Posterior vena cava (tissue), 2 donors: ENCODE results near the gene CLEC16A. TPM values are rescaled to one million over a fixed set of nuclear protein-coding genes. Genes with fewer than 3 reads are reported as not detected.

ENCODE experiments used
- DNase-seq: peaks from one replicate; pipeline ENCODE4 v3.0.0-alpha.2; 2020; ENCODE audit warnings: low spot score
- intact Hi-C, 2 donors: fragments of 100-400 bp; cut with DNase I; formaldehyde crosslinking; loops; one replicate each; pipeline versions ENCODE4 v1.14.1 to v1.14.2; 2022 to 2023
- total RNA-seq, 2 donors: library from RNA; stranded (reverse); fragmentation: NEBNext Ultra II Directional; extraction: Animal tissue kit (Norgen Biotek cat#: 25700); gene quantifications; one replicate each; pipeline ENCODE4 v1.2.1, GENCODE V29; 2021
- donor health status: DM: yes; HTN: yes; CAD: no.
- donor health status: DM: yes; HTN: yes; CAD: no.

Gene CLEC16A
- total RNA-seq, 2 donors from 2014 or later = 19.4 to 20.1 TPM

GRCh38 chr16:11060842-11061241 is 116.5 kb downstream of the CLEC16A start:
- intact Hi-C loops = no loop called here
- peak; percentile 23 for DNase-seq

DNA sequence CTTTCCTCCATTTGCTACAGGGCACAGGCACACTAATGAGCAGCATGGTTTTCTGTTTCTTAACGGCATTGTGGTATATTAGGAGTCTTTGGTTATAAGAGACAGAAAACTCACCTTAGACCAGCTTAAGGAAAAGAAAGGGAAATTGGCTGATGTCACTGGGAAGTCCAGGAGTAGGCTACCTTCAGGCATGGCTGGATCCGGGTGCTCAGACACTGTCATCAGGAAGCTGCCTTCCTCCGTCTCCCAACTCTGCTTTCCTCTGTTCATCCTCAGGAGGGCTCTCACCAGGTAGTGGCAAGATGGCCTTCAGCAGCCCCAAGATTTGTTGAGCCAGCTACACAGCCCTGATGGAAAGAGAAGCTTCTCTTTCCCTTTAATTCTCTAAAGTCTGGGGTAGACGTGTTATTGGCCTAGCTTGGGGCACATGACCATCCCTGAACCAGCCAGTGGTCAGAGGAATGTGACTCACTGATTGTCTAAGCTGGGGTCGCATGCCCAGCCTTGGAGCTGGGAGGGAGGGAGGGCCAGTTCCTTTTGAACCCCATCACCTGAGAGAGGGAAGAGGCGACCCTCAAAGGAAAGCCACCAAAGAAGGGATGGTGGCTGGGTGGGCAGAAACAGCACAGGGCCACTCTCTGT is 117.4 kb downstream of the CLEC16A start:
- intact Hi-C loops = no loop called here
- DNase-seq = peak; percentile 58

DNA sequence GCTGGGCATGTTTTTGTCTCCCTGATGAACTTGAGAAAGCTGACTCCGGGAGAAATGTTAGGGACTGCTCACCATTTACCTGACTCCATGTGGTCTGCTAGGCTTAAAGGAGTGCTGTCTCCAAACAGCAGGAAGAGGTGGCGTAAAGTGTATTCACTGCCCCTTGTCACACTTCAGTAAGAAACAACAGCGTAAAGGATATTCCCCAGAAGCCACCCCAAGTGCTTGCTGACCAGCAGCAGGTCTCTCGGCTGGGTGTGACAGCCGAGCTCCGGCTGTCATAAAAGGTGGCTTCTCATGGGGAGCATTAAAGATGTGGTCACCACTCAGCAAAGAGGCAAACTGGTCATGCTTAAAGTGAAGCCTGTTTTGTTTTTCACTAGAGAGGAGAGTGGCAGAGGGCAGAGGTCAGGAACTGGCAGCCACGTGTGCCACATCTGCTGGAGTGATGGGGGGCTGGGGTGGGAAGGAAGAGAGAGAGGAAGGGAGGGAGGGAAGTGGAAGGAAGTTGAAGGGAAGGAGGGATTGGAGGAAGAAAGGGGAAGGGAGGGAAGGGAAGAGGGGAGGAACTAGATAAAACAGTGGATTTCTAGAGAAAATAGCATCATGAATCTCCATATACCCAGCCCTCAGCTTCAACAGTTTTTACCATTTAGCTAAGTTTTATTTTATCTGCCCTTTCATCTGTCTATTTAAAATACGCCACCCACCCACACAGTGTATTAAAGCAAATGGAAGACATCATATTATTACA is 119.3 kb downstream of the CLEC16A start:
- intact Hi-C loops = no loop called here
- DNase-seq = peak; percentile 28

DNA sequence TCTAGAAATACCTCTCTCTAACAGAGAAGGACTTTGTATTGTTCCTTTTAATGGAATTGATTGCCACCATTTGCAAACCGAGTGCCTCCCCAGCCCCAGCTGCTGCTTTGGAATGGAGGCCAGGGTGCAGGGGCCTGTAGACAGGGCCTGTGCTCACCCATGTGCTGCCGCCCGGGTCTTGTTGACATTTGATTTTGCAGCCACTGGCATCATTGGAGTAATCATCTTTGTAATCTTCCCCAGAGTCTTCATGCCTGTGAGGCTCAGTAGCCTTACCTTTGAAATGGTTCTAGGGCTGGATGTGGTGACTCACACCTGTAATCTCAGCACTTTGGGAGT is 119.8 kb downstream of the CLEC16A start:
- intact Hi-C loops = no loop called here
- DNase-seq = peak; percentile 7

DNA sequence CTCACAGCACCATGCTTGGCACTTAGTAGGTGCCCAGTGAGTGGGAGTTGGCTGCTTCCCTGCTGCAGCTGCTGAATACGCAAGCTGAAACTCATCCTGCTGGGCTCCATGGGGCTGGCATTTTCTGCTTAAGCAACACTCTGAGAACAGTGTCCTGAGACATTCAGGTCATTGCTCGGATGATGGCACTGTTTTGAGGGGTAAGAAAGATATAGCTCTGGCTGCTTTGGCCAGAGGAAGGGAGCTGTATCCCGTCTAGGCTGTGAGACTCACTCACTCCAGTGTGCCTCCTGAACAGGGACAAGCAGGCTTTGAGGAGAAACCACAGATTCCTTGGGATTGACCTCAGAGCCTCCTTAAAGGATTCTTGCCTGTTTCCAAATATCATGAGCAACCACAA is 120.5 kb downstream of the CLEC16A start:
- DNase-seq = no peak
- intact Hi-C loops = no loop called here

- intact Hi-C loops = no loop called here
- DNase-seq = peak; percentile 64
These were observed 122.0 kb downstream of the CLEC16A start for GRCh38 chr16:11066261-11066870.

DNA sequence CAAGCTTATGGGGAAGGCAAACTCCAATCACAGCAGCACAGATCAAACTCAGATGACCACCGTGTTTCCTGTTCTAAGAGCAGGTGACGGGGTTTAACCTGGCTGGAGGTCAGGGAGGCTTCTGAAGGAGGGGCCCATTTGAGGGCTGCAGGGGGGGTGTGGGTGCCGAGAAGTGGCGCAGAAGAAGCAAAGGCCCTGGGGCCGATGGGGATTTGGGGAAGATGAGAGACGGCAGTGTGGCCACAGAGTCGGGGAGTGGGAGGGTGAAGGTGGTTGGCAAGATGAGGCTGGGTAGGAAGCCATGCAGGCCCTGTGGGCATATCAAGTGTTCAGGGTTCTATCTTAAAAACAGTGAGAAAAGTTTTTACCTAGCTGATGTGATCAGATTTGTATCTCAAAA is 122.9 kb downstream of the CLEC16A start:
- peak; percentile 31 for DNase-seq
- intact Hi-C loops = no loop called here

DNA sequence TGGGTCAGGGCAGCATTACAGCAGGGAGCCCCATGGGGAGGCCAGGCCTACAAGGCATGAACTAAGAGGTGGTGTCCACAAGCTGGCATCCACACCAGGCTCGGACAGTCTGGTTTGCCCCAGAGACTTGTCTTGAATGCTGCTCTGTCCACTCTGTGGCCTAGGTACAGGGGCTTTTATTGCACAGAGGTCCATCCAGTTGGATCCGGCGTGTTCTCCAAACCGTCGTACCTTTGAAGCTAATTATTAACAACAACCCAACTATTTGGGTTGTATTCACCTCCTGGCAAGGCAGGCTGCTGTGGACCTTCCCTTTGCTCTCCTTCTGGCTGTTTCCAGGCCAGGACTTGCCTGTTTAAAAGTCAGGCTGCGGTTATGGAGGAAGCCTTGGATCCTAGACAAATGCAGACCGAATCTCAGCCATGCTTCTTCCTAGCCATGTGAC is 123.4 kb downstream of the CLEC16A start:
- peak; percentile 40 for DNase-seq

DNA sequence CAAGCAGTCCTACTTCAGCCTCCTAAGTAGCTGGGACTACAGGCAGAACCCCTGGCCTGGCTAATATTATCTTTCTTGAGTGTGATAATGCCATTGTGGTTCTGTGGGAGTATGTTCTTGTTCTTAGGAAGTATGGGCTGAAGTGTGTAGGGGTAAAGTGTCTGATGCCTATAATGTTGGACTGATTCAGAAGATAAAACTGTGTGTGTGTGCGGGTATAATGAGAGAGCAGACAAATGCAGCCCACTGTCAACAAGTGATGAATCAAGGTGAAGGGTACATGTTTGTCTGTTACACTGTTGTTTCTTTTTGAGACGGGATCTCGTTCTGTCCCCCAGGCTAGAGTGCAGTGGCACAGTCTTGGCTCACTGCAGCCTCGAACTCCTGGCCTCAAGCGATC is 127.5 kb downstream of the CLEC16A start:
- intact Hi-C loops = no loop called here
- DNase-seq = peak; percentile 13

More for the DNA sequence above, 123.4 kb downstream of the CLEC16A start:
- intact Hi-C loops = no loop called here

- DNase-seq = no peak
- intact Hi-C loops = no loop called here
These were observed 128.2 kb downstream of the CLEC16A start for GRCh38 chr16:11072420-11073153.

DNA sequence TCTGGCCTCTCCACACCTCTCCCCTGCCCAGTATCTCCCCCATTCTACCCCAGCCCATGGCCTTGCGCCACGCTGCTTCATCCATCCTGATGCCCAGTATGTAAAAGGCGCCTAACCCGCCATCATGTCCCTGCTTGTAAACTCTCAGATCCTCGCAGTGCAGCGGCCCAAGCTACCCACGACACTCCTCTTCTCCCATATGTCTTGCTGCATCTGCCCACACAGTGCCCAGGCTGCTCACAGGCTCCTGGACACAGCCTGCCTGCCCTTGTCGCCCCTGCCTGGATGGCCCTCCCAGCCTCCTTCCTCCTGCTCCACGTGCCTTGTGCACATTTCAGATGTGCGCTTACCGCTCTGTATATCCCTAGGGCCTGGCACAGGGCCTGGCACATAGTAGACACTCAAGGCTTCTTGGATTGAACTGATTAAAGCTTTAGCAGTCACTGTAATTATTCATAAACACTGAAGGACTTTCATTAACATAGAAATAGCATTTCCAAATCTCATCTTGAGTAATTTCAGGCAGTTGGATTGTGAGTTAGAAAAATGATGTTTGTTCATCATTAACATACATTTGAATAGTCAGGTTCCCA is 129.1 kb downstream of the CLEC16A start:
- DNase-seq = peak; percentile 69
- intact Hi-C loops = no loop called here

DNA sequence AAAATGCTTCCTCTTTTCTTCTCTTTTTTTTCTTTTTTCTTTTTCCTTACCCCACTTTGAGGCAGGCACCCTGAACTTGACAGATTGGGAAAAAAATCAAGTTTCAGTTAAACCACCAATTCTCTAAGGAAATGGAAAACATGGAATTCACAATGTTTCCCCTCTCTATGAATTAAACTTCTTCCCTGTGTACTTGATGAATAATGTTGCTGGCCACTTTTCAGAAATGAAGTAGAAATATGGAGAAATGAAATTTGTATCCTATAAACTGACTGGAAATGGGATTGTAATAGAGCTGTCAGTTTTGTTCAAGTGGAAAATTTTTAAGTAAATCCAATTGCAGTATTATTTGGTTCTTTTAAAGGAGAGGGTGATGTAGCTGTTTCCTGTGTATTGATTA is 129.8 kb downstream of the CLEC16A start:
- no peak for DNase-seq
- intact Hi-C loops = no loop called here

DNA sequence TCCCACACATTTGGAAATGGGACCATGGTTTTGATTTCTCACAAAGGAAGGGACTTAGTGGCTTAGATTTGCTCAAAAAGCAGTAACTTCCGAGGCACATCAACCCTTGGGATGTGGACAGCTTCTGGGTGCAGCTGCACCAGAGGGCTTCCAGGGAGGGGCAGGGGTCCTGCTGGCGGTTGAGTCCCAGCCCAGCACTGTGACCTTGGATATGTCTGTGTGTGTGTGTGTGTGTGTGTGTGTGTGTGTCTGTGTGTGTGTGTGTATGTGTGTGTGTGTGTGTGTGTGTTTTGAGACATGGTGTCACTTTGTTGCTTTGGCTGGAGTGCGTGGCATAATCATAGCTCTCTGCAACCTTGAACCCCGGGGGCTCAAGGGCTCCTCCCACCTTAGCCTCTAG is 130.8 kb downstream of the CLEC16A start:
- DNase-seq = peak; percentile 18
- intact Hi-C loops = loop anchor here in 1 of 2 donors (5.0 kb wide), 1 partner anchor 267 kb away; no protein-coding TSS in a partner anchor

DNA sequence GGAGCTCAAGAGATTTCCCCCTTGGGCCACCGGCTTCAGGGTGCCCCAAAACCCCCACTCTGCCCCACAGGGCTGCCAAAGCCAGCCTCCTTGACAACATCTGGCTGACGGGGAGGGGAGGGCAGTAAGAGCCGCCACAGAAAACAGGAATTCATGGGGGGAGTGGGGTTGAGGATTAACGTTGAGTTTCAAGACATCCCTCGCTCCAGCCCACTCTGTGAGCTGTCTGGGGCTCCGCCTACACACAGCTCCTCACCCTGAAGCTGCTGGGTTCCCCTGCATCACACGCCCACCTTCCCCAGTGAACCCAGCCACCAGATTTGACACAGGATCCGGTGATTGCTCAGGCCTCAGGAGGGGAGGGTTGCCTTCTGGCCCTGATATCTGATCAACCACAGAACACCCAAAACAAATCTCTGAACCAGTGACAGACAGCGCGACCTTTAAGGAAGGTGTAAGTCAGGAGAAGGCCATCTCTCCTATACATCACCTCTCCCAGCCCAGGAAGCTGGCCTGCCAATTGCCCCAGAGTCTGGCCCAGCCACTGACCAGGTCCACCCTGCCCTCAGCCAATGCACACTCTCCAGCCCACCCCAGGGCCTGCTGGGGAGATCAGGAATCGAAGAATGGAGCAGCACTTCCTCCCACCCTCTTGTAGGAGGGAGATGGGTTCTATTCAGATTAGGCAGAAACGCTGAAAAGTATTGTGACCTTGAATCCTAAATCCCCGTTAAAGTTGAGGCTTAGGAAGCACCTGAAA is 132.1 kb downstream of the CLEC16A start:
- DNase-seq = peak; percentile 57
- intact Hi-C loops = loop anchor here in 1 of 2 donors (5.0 kb wide), 1 partner anchor 266 kb away; no protein-coding TSS in a partner anchor

- peak; percentile 81 for DNase-seq
- intact Hi-C loops = loop anchor here in 1 of 2 donors (5.0 kb wide), 1 partner anchor 263 kb away; no protein-coding TSS in a partner anchor
These were observed 134.6 kb downstream of the CLEC16A start for GRCh38 chr16:11078812-11079459.

GRCh38 chr16:11079652-11080187 is 135.4 kb downstream of the CLEC16A start:
- intact Hi-C loops = loop anchor here (5.0 to 10.0 kb wide), 2 partner anchors 75 to 263 kb away; no protein-coding TSS in a partner anchor
- DNase-seq = peak; percentile 74

GRCh38 chr16:11080327-11080967 is 136.1 kb downstream of the CLEC16A start:
- peak; percentile 53 for DNase-seq
- intact Hi-C loops = loop anchor here in 1 of 2 donors (10.0 kb wide), 1 partner anchor 76 kb away; no protein-coding TSS in a partner anchor
